Activated CD8-positive, alpha-beta memory T cell treated with anti-CD3 and anti-CD28 coated beads for 36 hours (primary cell): ENCODE results near the gene PAPOLB. TPM values are rescaled to one million over a fixed set of nuclear protein-coding genes. Genes with fewer than 3 reads are reported as not detected.

Experiments used
- CTCF ChIA-PET: fragments of 350-600 bp; sonication (Branson Sonifier 250); formaldehyde crosslinking; loops from one replicate; lab custom pipeline; 2021; ENCODE audit warnings: antibody characterized with exemption; lab: Charles Lee
- POLR2A ChIA-PET: fragments of 350-600 bp; sonication (Branson Sonifier 250); formaldehyde crosslinking; loops from one replicate; lab custom pipeline; 2021; ENCODE audit warnings: antibody characterized with exemption; lab: Charles Lee
- total RNA-seq, 2 experiments: library from RNA; stranded (reverse); gene quantifications; one replicate each; pipeline ENCODE4 v1.2.3, GENCODE V29; 2021

PAPOLB gene
- total RNA-seq, 2 experiments from 2014 or later: not detected

GRCh38 chr7:4851459-4852422 is 10.1 kb downstream of the PAPOLB start:
- ChIA-PET POLR2A (no interaction called here), CTCF (no interaction called here)

- POLR2A ChIA-PET: no interaction called here
- CTCF ChIA-PET: interaction anchor here (0.8 kb wide), 1 partner anchor 20 kb away, joined by 3 read pairs; no protein-coding TSS in a partner anchor
Observed at GRCh38 chr7:4850262-4850795, 11.5 kb downstream of the PAPOLB start.

DNA sequence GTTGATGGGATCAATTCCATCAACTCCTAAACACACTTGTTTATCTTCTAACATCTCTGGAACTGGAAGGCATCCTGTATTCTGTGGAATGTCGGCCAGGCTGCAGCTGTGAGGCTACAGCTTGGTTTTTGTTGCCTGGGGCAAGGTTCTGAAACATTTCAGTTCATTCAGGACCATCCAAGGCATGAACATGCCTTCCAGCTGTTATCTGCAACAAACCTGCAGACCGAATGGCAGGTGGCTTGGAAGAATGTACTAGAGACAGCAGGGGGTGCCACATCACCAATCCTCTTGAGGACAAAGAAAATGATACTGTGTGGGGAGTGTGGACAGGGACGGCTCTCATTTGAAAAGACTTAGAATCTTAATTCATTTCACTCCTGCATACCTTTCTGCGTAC is 12.4 kb downstream of the PAPOLB start:
- POLR2A ChIA-PET: no interaction called here
- CTCF ChIA-PET: interaction anchor here (1.0 kb wide), 1 partner anchor 34 kb away, joined by 4 read pairs; the partner anchor contains the start of gene RADIL

- CTCF ChIA-PET: interaction anchor here (1.1 kb wide), 1 partner anchor 54 kb away, joined by 3 read pairs; no protein-coding TSS in a partner anchor
- POLR2A ChIA-PET: no interaction called here
Observed at GRCh38 chr7:4845740-4846142, 16.1 kb downstream of the PAPOLB start.

- POLR2A ChIA-PET: no interaction called here
- CTCF ChIA-PET: no interaction called here
Observed at GRCh38 chr7:4842319-4843064, 19.3 kb downstream of the PAPOLB start.

GRCh38 chr7:4841836-4842235 is 20.0 kb downstream of the PAPOLB start:
- ChIA-PET CTCF (no interaction called here), POLR2A (no interaction called here)

GRCh38 chr7:4841007-4841784 is 20.6 kb downstream of the PAPOLB start:
- CTCF ChIA-PET: no interaction called here
- POLR2A ChIA-PET: no interaction called here

GRCh38 chr7:4840079-4840501 is 21.7 kb downstream of the PAPOLB start:
- ChIA-PET CTCF (no interaction called here), POLR2A (no interaction called here)

DNA sequence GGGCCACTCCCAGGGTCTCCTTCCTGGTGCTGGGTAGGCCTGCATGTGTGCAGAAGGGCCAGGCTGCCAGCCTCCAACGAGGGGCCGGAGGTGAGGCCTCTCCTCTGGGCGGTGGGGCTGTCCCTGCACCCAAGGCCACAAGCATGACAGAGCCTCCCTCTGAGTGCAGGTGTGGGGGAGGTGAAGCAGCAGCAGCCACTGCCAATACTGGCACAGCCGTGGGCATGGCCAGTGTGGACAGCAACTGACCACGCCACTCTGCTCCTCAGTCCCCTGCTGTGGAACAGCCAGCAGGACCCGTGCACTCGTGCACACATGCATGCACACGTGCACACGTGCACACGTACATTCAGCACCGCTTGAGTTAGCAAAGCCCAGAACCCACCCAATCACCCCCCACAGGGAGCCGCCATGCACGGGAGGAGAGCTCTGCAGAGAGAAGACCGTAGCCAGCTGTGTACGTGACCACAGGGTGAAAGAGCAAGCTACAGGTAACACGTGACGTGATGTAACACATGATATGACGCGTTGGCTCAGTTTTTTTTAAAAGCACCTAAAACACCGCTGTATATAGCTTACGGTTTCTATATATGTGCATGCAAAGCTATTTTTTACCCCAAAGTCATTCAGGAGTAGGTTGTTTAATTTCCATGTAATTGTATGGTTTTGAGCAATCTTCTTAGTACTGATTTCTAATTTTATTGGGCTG is 23.1 kb downstream of the PAPOLB start:
- POLR2A ChIA-PET: no interaction called here
- CTCF ChIA-PET: interaction anchor here (0.5 to 0.6 kb wide), 2 partner anchors 187 to 302 kb away, joined by 3 read pairs; no protein-coding TSS in a partner anchor

DNA sequence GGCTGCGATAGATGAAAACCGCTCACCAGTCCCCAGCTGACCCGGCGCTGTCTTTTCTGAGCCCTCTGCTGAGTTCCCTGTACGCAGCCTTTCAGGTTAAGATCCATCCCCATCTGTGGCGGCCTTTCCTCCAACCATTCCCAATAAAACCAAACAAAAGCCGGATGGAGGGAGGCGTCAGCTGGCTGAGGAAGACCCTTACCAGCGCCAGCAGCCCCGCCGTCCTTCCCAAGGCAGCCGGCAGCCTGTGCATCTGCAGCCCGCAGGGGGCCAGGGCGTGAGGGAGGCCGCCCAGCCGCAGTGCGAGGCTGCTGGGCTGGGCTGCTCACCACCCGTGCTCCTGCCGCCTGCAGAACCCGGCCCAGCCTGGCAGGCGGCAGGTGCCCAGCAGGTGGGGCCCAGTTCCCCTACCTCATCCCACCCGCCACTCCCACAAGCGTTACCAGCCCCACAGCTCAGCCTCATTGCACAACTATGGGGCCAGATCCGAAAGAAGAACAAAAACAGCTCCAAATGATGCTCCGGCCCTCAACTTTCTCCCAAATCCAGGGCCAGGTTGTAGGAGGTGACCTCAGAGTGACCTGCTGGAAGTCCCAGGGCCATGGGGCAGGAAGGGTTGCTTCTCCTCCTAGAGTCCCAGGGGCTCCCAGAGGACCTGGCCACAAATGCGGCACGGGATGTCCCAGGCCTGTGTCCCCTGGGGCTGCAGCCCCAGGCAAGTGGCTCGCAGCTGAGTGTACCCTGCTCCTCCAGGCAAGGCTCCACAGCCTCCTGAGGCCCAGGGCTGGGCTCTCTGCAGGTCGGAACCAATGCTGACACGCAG is 23.8 kb downstream of the PAPOLB start:
- CTCF ChIA-PET: interaction anchor here (0.6 kb wide), 1 partner anchor 303 kb away, joined by 3 read pairs; no protein-coding TSS in a partner anchor
- POLR2A ChIA-PET: no interaction called here

- ChIA-PET CTCF (no interaction called here), POLR2A (no interaction called here)
Observed at GRCh38 chr7:4837041-4837802, 24.6 kb downstream of the PAPOLB start.

- ChIA-PET POLR2A (no interaction called here), CTCF (no interaction called here)
Observed at GRCh38 chr7:4836206-4836661, 25.6 kb downstream of the PAPOLB start.

- ChIA-PET CTCF (no interaction called here), POLR2A (no interaction called here)
Observed at GRCh38 chr7:4835398-4836205, 26.2 kb downstream of the PAPOLB start.

DNA sequence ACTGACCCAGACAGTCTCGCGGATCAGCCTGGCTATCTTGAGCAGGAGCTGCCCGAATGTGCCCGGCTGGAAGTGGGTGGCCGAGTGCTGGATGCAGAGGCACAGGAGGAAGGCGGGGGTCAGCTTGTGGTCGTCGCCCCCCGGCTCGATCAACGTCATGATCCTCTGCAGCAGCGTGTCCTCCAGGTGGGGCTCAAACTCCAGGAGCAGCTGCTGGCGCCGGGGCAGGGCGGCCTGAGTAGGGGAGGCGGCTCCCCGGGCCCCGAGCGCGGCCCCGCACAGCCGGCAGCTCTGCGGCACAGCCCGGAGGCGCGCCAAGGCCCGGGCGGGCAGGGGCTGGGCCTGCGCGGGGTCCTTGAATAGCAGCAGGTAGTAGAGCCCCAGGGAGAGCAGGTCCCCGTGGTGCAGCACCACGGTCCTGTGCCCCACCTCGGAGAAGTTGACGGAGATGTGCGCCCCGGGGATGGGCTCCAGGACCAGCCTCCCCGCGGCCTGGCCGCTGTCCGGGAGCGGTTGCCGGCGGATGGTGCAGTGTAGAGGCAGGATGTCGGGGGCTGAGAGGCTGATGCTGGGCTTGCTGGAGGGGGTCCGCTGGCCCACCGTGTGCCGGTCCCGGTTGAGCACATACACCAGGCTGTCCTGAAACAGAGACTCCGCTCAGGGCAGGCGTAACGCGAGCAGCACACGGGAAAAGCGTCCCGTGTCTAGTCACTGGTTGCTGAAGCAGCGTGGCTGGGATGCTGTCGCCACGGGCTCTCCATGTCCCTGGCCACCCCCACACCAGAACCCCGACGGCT is 27.0 kb downstream of the PAPOLB start:
- ChIA-PET CTCF (no interaction called here), POLR2A (no interaction called here)
